Measurements from ENCODE around the gene CCDC85A. TPM values are rescaled to one million over a fixed set of nuclear protein-coding genes. Genes with fewer than 3 reads are reported as not detected.

The CCDC85A gene
- total and polyA plus RNA-seq, 2 experiments from 2014 or later, result 0.21 to 0.24 TPM

DNA sequence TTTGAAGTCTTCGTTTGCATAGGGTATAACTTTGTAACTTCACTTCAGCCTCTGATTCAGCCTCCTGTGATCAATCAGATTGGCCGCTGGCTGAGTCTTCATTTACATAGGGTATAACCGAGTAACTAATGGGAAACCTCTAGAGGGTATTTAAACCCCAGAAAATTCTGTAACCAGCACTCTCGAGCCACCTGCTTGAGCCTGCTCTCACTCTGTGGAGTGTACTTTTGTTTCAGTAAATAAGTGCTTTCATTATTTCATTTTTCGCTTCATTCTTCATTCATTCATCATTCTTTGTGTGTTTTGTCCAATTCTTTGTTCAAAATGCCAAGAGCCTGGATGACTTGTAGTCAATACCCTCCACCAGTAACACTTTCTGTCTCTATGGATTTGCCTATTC lies 56.4 kb downstream of the CCDC85A start:
- no peaks in the 10 kb centered on the region for H3K79me2 ChIP-seq (replicated peaks; ENCODE audit: insufficient read depth)
- no peak for ATAC-seq

DNA sequence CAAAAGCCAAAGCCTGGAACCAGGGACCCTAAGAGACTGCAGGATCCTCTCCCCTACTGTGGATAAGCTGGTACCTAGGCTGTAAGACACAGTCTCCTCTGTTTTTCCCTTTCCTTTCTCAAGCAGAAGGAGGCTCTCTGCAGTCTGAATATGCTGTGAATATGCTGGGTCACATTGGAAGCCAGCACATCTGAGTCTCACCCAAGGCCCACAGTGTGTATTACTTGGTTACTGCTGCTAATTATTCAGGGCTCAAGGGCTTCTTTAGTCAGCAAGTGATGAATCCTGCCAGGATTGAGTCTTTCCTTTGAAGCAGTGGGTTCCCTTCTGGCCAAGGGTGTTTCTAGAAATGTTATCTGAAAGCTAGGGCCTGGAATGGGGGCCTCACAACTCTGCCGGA lies 60.7 kb downstream of the CCDC85A start:
- Histone ChIP-seq H3K4me2 (no peak overlapping the region), H3K27me3 (ENCODE audit: insufficient read depth) (no peaks in the 10 kb centered on the region), H3K27ac (ENCODE audit: low read depth) (no peak overlapping the region), H3K9me2 (ENCODE audit: insufficient read depth) (no peaks in the 10 kb centered on the region), H3K4me3 (no peak overlapping the region), H3F3A (replicated peaks; ENCODE audit: low read depth) (no peaks in the 10 kb centered on the region), H3K36me3 (ENCODE audit: insufficient read depth) (no peaks in the 10 kb centered on the region), H2AFZ (no peak overlapping the region), H3K79me2 (replicated peaks; ENCODE audit: insufficient read depth) (no peaks in the 10 kb centered on the region), H3K4me1 (ENCODE audit: insufficient read depth) (no peaks in the 10 kb centered on the region), H4K20me1 (replicated peaks; ENCODE audit: insufficient read depth) (no peaks in the 10 kb centered on the region)
- Mint-ChIP-seq H3K9me3 (peaks cover 18% of the 10 kb centered on the region), H3K27me3 (ENCODE audit: insufficient read depth, low read depth, poor library complexity) (peaks cover 2% of the 10 kb centered on the region), H3K4me1 (no peaks in the 10 kb centered on the region), H3K36me3 (ENCODE audit: low read depth) (peaks cover 6% of the 10 kb centered on the region; the same call in 2 of the 3 replicates), H3K4me3 (no peak overlapping the region), H3K27ac (no peak overlapping the region)
- ATAC-seq (no peak), DNase-seq (ENCODE audit: low spot score) (no peak)
- TF ChIP-seq JUNB (IDR thresholded peaks at IDR 0.05; ENCODE audit: unreplicated experiment) (no peak), STAT1 (IDR thresholded peaks at IDR 0.05; ENCODE audit: unreplicated experiment) (no peak), EZH2phosphoT487 (IDR thresholded peaks at IDR 0.05; ENCODE audit: unreplicated experiment) (no peak), ZNF331 (CRISPR knock-in tag; IDR thresholded peaks at IDR 0.05; ENCODE audit: low read depth) (no peak), EZH2 (IDR thresholded peaks at IDR 0.05; ENCODE audit: low read depth, unreplicated experiment) (no peak), CREB1 (CRISPR knock-in tag; IDR thresholded peaks at IDR 0.05; ENCODE audit: low read depth) (no peak), POLR2AphosphoS5 (IDR thresholded peaks at IDR 0.05; ENCODE audit: low read depth) (no peak)
- TF ChIP-seq, protein P1, sequence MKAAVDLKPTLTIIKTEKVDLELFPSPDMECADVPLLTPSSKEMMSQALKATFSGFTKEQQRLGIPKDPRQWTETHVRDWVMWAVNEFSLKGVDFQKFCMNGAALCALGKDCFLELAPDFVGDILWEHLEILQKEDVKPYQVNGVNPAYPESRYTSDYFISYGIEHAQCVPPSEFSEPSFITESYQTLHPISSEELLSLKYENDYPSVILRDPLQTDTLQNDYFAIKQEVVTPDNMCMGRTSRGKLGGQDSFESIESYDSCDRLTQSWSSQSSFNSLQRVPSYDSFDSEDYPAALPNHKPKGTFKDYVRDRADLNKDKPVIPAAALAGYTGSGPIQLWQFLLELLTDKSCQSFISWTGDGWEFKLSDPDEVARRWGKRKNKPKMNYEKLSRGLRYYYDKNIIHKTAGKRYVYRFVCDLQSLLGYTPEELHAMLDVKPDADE (IDR thresholded peaks at IDR 0.05), result no peak
- TF ChIP-seq, protein P2, sequence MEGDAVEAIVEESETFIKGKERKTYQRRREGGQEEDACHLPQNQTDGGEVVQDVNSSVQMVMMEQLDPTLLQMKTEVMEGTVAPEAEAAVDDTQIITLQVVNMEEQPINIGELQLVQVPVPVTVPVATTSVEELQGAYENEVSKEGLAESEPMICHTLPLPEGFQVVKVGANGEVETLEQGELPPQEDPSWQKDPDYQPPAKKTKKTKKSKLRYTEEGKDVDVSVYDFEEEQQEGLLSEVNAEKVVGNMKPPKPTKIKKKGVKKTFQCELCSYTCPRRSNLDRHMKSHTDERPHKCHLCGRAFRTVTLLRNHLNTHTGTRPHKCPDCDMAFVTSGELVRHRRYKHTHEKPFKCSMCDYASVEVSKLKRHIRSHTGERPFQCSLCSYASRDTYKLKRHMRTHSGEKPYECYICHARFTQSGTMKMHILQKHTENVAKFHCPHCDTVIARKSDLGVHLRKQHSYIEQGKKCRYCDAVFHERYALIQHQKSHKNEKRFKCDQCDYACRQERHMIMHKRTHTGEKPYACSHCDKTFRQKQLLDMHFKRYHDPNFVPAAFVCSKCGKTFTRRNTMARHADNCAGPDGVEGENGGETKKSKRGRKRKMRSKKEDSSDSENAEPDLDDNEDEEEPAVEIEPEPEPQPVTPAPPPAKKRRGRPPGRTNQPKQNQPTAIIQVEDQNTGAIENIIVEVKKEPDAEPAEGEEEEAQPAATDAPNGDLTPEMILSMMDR (conservative IDR thresholded peaks at IDR 0.05; ENCODE audit: low read depth in 2 of 2), result no peak
- TF ChIP-seq, protein P3, sequence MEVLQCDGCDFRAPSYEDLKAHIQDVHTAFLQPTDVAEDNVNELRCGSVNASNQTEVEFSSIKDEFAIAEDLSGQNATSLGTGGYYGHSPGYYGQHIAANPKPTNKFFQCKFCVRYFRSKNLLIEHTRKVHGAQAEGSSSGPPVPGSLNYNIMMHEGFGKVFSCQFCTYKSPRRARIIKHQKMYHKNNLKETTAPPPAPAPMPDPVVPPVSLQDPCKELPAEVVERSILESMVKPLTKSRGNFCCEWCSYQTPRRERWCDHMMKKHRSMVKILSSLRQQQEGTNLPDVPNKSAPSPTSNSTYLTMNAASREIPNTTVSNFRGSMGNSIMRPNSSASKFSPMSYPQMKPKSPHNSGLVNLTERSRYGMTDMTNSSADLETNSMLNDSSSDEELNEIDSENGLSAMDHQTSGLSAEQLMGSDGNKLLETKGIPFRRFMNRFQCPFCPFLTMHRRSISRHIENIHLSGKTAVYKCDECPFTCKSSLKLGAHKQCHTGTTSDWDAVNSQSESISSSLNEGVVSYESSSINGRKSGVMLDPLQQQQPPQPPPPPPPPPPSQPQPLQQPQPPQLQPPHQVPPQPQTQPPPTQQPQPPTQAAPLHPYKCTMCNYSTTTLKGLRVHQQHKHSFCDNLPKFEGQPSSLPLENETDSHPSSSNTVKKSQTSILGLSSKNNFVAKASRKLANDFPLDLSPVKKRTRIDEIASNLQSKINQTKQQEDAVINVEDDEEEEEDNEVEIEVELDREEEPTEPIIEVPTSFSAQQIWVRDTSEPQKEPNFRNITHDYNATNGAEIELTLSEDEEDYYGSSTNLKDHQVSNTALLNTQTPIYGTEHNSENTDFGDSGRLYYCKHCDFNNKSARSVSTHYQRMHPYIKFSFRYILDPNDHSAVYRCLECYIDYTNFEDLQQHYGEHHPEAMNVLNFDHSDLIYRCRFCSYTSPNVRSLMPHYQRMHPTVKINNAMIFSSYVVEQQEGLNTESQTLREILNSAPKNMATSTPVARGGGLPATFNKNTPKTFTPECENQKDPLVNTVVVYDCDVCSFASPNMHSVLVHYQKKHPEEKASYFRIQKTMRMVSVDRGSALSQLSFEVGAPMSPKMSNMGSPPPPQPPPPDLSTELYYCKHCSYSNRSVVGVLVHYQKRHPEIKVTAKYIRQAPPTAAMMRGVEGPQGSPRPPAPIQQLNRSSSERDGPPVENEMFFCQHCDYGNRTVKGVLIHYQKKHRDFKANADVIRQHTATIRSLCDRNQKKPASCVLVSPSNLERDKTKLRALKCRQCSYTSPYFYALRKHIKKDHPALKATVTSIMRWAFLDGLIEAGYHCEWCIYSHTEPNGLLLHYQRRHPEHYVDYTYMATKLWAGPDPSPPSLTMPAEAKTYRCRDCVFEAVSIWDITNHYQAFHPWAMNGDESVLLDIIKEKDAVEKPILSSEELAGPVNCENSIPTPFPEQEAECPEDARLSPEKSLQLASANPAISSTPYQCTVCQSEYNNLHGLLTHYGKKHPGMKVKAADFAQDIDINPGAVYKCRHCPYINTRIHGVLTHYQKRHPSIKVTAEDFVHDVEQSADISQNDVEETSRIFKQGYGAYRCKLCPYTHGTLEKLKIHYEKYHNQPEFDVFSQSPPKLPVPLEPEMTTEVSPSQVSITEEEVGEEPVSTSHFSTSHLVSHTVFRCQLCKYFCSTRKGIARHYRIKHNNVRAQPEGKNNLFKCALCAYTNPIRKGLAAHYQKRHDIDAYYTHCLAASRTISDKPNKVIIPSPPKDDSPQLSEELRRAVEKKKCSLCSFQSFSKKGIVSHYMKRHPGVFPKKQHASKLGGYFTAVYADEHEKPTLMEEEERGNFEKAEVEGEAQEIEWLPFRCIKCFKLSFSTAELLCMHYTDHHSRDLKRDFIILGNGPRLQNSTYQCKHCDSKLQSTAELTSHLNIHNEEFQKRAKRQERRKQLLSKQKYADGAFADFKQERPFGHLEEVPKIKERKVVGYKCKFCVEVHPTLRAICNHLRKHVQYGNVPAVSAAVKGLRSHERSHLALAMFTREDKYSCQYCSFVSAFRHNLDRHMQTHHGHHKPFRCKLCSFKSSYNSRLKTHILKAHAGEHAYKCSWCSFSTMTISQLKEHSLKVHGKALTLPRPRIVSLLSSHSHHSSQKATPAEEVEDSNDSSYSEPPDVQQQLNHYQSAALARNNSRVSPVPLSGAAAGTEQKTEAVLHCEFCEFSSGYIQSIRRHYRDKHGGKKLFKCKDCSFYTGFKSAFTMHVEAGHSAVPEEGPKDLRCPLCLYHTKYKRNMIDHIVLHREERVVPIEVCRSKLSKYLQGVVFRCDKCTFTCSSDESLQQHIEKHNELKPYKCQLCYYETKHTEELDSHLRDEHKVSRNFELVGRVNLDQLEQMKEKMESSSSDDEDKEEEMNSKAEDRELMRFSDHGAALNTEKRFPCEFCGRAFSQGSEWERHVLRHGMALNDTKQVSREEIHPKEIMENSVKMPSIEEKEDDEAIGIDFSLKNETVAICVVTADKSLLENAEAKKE (CRISPR knock-in tag; IDR thresholded peaks at IDR 0.05), result no peak

More for the DNA sequence above, 56.4 kb downstream of the CCDC85A start:
- DNase-seq (ENCODE audit: low spot score), result no peak
- no peak overlapping the region for H3K4me3 ChIP-seq
- H3K4me2 ChIP-seq, result no peak overlapping the region
- no peaks in the 10 kb centered on the region for H3K36me3 ChIP-seq (ENCODE audit: insufficient read depth)
- peaks cover 2% of the 10 kb centered on the region for H3K27me3 Mint-ChIP-seq (ENCODE audit: insufficient read depth, low read depth, poor library complexity)
- H3F3A ChIP-seq (replicated peaks; ENCODE audit: low read depth), result no peaks in the 10 kb centered on the region
- TF ChIP-seq STAT1 (IDR thresholded peaks at IDR 0.05; ENCODE audit: unreplicated experiment), result no peak
- H3K9me3 Mint-ChIP-seq, result peaks cover 18% of the 10 kb centered on the region
- no peak overlapping the region for H3K27ac ChIP-seq (ENCODE audit: low read depth)
- no peaks in the 10 kb centered on the region for H3K9me2 ChIP-seq (ENCODE audit: insufficient read depth)
- no peaks in the 10 kb centered on the region for H3K4me1 ChIP-seq (ENCODE audit: insufficient read depth)
- no peaks in the 10 kb centered on the region for H3K27me3 ChIP-seq (ENCODE audit: insufficient read depth)
- H2AFZ ChIP-seq, result no peak overlapping the region
- no peaks in the 10 kb centered on the region for H4K20me1 ChIP-seq (replicated peaks; ENCODE audit: insufficient read depth)
- H3K4me3 Mint-ChIP-seq, result no peak overlapping the region
- no peak overlapping the region for H3K27ac Mint-ChIP-seq
- no peaks in the 10 kb centered on the region; the same call in 2 of the 3 replicates for H3K4me1 Mint-ChIP-seq
- peaks cover 6% of the 10 kb centered on the region; the same call in 2 of the 3 replicates for H3K36me3 Mint-ChIP-seq (ENCODE audit: low read depth)

Data from GM23338 (cell line).